ENCODE data around the gene FAM120AOS.

The FAM120AOS gene

DNA sequence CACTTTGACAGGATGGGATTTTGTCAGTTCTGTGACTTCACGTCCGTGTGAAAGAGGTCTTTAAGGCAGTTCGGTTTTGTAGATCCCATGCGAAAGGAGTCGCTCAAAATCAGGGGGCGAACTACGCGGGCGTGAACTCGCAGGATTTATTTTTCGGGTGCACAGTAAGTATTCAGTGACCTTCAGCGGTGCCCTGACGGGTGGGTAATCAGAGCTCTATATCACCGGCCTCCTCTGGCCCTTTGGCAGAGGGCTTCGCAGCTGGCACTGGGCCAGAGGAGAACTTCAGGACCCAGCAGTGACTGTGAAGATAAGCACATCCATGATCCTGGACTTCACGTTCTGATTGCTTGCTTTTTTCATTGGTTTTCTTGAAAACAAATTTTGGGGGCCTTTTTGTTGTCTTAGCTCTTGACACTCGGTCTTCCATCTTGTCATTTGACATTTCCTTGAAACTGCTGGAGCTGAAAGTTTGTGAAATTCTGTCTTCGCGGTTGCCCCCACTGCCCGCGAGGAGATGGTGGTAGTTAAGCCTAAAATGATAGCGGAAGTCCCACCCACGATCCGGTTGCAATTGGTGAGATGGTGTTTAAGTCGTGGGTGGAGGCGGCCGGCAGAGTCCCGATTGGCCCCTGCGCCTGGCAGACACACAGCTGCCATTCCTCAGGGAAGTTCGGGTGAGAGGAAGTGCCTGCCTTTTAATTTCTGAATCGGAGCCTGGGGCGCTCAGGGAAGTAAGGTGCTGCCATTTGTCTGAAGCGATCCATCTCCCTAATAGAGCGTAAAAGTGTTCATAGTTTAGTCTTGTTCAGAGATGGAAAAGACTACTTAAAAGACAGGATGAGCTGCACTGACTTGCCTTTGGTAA, at the start of gene FAM120AOS:
TSS of gene FAM120AOS (minus strand) at position 535 of the 868 bp plus-strand sequence. CDS start 872 bp downstream, outside the sequence.
- DNase-seq (ENCODE audit: low spot score), result peak; percentile 88

DNA sequence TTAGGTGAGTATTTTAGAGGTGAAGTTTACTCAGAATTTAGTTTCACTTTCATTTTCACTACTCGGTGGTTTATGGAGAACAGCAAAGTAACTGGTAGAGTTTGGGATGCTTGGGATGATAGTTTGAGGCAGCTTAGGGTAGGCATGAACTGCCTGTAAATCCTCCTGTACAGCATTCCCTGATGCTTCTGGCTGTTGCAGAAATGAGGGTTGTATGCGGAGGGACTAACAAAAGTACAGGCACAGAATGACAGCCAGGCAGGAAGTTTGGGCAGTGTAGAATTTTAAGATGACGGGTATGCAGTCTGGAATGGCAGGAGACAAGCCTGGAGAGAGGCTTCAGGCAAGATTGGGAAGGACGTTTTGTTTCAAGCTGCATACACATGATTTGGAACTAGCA, 48.0 kb upstream of the FAM120AOS start:
- DNase-seq (ENCODE audit: low spot score), result no peak

DNA sequence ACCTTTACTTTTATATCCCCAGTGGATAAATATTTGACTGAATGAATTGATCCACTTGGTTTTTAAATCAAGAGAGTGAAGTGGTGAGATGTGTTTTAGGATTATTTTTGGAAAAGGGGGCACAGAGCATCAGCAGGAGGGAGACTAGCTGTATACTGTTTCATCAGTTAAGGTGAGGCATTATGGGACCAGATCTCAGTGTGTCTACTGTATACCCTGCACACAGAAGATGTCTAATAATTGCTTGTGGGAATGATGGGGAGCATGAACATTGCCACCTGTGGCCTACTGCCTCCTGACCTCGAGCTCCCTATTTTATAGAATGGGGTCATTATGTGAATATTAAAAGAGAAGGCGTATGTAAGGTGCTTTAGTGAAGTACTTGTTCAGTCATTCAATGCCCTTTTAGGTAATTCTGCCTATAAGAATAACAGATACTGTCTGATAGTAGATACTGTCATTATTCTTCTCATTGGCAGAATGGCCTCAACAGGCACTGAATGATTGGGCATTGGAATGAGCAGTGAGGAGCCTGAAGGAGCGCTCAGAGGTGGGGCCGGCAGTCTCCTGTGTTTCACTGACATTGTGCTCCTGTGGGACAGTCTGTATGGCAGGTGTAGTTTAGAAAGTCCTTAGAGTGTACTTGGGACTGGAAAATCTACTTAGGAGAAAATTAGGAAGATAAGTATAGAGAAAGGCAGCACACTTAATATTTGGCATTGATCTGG, 47.4 kb upstream of the FAM120AOS start:
- no peak for DNase-seq (ENCODE audit: low spot score)

DNA sequence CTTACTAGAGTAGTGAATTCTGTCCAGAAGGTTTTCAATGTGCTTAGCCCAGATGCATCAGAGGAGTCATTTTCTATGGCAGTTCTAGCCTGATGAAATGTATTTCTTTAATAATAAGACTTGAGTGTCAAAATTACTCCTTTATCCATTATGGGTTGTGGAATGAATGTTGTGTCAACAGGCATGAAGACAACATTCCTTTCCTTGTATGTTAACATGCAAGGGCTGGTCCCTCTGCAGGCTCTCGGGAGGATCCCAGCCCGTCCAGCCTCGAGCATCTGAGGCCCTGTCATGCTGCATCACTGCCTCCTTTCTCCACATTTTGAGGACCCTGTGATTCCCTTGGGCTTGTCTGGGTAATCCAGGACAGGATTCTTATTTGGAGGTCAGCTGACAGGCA, 42.9 kb upstream of the FAM120AOS start:
- DNase-seq (ENCODE audit: low spot score), result no peak

- DNase-seq (ENCODE audit: low spot score), result no peak
These were observed 40.6 kb upstream of the FAM120AOS start for GRCh38 chr9:93493949-93494348.

DNA sequence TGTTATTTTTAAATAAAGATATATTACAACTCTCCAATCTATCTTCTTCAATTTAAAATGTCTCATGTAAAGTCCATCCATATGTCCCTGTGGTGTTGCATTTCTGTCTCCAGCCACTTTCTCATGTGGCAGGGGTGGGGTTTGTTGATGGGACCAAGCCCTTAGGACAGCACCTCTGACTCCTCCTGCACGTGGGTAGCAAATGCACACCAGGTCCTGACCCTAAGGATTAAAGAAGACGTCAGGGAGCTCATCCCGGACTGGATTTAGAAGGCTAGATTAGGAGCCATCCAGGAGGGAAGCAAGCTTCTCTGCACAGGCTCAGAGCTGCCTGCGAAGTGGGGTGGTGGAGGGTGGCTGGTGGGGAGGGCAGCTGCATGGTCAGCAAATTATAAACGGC, 38.9 kb upstream of the FAM120AOS start:
- DNase-seq (ENCODE audit: low spot score), result no peak

GRCh38 chr9:93491593-93492232, 38.3 kb upstream of the FAM120AOS start:
- DNase-seq (ENCODE audit: low spot score), result no peak

DNA sequence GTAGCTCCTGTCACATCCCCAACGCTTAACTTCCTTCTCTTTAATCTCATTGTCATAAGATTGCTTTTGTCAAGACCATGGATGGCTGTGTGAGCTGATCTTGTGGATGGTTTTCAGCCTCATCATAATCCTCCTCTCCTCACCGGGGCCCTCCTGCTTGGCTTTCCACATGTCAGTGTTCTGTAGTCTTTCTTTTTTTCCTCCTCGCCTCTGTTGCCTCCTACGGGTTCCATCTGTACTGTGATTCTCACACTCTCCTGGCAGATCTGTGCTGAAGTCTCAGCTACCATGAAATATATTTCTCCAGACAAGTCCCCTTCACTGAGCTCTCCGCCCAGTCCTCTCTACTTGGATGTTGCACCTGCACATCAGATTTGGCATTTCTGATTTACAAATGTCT, 34.9 kb upstream of the FAM120AOS start:
- no peak for DNase-seq (ENCODE audit: low spot score)

GRCh38 chr9:93486268-93486667, 32.9 kb upstream of the FAM120AOS start:
- no peak for DNase-seq (ENCODE audit: low spot score)

DNA sequence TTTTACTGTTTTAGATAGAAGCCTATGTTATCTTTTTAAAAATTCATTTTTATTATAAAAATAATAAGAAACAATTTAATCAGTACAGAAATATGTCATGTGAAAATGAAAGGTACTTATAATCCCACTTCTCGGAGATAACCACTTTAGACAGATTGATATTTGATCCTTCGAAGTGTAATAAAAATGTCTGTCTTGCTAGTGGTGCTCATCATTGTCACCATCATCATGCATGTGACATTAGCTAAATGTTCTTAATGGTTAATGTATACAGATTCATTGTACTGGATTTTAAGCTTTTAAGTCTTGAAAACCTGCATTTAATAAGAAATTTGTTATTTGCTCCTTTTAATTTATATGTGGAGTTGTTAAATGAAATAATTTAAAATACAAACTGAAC, 30.1 kb upstream of the FAM120AOS start:
- DNase-seq (ENCODE audit: low spot score), result no peak

- no peak for DNase-seq (ENCODE audit: low spot score)
These were observed 27.4 kb upstream of the FAM120AOS start for GRCh38 chr9:93480728-93481324.

DNA sequence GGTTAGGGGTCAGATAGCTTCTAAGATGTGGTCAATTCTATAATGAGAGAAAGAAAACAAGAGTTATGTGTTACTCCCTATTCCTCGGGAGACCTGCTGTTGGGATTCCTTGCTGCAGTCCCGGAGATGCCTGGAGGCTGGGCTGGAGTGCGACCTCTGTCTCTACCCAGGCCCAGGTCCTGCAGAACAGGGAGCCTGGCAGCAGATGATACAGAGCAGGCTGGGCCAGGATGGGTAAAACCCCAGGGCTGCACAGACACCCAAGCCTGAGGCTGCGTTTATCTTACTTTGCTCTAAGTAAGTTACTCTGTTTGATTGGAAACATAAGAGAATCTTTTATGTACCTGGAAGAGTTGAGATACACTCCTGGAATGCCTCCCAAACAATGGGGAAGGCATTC, 26.9 kb upstream of the FAM120AOS start:
- no peak for DNase-seq (ENCODE audit: low spot score)

DNA sequence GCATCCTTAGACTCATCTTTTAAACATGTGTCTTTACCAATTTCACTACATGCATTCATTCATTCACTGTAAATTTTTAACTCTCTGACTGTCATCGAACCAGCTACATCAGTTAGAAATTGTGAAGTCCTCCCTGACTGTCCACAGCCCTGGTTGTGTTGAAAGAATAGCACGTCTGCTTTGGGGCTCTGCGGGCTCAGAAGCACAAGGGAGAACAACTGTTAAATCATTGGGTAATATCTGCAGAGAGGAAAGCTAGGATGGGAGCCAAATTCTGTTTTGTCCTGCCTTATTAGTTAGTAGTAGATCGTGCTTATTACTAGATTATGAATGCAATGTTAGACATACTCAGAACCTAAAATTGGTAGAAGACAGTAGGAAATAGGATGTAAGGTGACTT, 26.3 kb upstream of the FAM120AOS start:
- no peak for DNase-seq (ENCODE audit: low spot score)

GRCh38 chr9:93477397-93477796, 24.0 kb upstream of the FAM120AOS start:
- no peak for DNase-seq (ENCODE audit: low spot score)

GRCh38 chr9:93476924-93477323, 23.5 kb upstream of the FAM120AOS start:
- DNase-seq (ENCODE audit: low spot score), result no peak

- DNase-seq (ENCODE audit: low spot score), result no peak
These were observed 22.5 kb upstream of the FAM120AOS start for GRCh38 chr9:93475856-93476255.

GRCh38 chr9:93475108-93475507, 21.7 kb upstream of the FAM120AOS start:
- no peak for DNase-seq (ENCODE audit: low spot score)

DNA sequence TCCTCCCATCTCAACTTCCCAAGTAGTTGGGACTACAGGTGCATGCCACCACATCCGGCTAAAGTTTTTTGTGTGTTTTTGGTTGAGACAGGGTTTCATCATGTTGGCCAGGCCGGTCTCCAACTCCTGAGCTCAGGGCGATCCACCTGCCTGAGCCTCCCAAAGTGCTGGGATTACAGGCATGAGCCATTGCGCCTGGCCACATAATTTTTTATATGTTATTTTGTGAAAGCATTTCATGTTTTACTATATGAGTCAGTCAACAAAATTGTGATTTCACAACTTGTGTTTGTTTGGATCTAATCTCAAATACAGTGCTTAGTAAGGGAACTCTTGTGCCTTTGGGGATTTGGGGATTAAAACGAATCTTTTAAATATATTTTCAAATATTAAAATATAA, 20.0 kb upstream of the FAM120AOS start:
- DNase-seq (ENCODE audit: low spot score), result no peak

- no peak for DNase-seq (ENCODE audit: low spot score)
These were observed 17.7 kb upstream of the FAM120AOS start for GRCh38 chr9:93471124-93471523.

DNA sequence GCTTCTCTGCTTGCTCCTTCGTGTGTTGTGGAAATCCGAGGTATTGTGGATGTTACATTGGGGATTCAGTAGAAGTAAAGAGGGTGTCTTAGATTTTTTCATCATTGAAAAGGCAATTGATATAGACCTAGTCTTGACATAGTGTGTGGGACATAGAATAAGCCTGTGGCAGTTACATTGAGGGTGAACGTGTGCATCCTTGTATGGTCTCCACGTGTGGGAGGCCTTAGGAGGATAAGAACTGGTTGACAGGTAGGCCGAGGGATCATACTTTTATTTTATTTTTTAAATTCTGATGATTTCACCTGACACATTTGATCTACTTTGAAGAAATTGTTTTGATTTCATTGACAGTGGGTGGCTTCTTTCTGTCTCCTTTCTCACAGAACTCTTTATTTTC, 17.0 kb upstream of the FAM120AOS start:
- DNase-seq (ENCODE audit: low spot score), result no peak

DNA sequence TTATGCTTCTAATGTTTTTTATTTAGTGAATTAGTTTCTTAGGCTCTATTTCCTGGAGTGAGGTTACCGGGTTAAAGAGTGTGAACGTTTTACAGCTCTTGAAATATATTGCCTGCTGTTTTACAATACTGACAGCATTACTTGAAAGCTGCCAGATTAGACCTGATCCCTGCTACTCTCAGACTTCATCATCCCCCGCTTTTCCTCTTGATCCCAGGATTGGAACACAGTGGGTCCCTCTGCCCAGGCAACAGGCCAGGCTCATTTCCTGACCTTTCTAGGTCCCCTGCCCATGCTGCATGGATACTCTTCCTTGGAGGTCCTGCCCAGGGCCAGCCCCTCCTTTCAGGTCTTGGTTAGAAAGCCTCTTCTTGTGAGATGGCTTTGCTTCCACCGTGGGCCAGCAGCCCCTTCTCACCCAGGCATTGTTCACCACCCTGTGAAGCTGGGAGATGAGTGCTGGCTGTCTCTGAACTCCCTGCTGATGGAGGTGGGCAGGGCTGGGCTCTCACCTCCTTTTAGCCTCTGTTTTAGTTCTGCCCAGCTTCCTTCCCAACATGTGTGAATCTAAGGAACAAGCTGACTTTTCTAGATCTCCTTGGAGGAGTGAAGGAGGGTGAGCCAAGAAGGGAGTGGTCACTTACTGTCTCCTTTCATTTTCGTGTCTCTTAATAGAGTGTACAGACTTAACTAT, 15.5 kb upstream of the FAM120AOS start:
- DNase-seq (ENCODE audit: low spot score), result peak; percentile 21

DNA sequence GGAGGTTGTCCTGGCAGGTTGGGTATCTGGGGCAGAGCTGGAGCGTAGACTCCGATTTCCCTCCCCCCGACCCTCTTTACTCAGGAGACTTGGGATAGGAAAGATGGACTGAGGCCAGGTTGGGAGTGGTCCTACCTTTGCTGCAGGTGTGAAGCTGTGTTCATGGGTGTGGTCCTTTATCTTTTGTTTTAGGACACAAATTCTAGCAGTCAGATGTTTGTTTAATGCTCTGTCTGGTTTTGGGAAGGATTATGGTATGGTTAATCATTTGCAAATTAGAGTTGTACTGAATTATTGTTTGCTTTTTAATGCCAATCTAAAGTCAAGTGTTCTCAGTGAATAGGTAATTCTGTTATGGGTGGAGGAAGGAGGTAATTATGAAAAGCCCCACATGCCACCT, 14.1 kb upstream of the FAM120AOS start:
- no peak for DNase-seq (ENCODE audit: low spot score)

Data from iPS-NIHi11 (cell line).